ENCODE data around the gene ZBTB7C. TPM values are rescaled to one million over a fixed set of nuclear protein-coding genes. Genes with fewer than 3 reads are reported as not detected.

The ZBTB7C gene
- total and polyA plus RNA-seq, 2 of the 4 experiments (the other 2 are of a cell fraction): not detected

GRCh38 chr18:48060970-48061369, 348.2 kb downstream of the ZBTB7C start:
- Histone ChIP-seq H2AFZ (replicated peaks; ENCODE audit: low read length, poor library complexity) (no peak overlapping the region), H3K9me1 (ENCODE audit: insufficient read depth, low read length) (no peaks in the 10 kb centered on the region), H3K9me3 (ENCODE audit: control insufficient read depth, insufficient read depth, low read length) (no peaks in the 10 kb centered on the region), H4K20me1 (ENCODE audit: insufficient read depth, low read length) (no peaks in the 10 kb centered on the region), H2AK9ac (replicated peaks; ENCODE audit: low read depth, low read length, poor library complexity) (no peak overlapping the region), H4K8ac (ENCODE audit: low read depth in 2 of 2, low read length in 2 of 2) (no peak overlapping the region), H3K9ac (ENCODE audit: low read depth, low read length) (no peak overlapping the region), H3K36me3 (ENCODE audit: control insufficient read depth, insufficient read depth, low read length) (no peaks in the 10 kb centered on the region), H3K4me1 (ENCODE audit: control insufficient read depth, insufficient read depth, low read length) (no peaks in the 10 kb centered on the region), H3K23ac (ENCODE audit: low read depth, low read length) (no peak overlapping the region), H3K18ac (ENCODE audit: low read depth, low read length) (no peak overlapping the region), H3K14ac (replicated peaks; ENCODE audit: low read depth, low read length) (no peak overlapping the region), H3K4ac (ENCODE audit: low read depth, low read length) (no peak overlapping the region), H3K79me1 (ENCODE audit: low read depth in 1 of 2, low read length in 2 of 2) (no peaks in the 10 kb centered on the region), H2BK5ac (ENCODE audit: low read depth, low read length, poor library complexity, severe bottlenecking) (no peak overlapping the region), H2BK20ac (ENCODE audit: low read depth, low read length) (no peak overlapping the region), H2BK15ac (ENCODE audit: low read depth, low read length) (no peak overlapping the region), H3K27ac (ENCODE audit: insufficient read depth, low read length) (no peak overlapping the region), H3K4me2 (ENCODE audit: low read depth, low read length) (no peak overlapping the region), H3K56ac (ENCODE audit: extremely low read depth, insufficient read depth, low read length) (no peak overlapping the region), H2BK120ac (ENCODE audit: low read depth, low read length) (no peak overlapping the region), H3K4me3 (ENCODE audit: insufficient read depth, low read depth, low read length) (no peak overlapping the region), H4K5ac (ENCODE audit: low read depth, low read length) (no peak overlapping the region), H3K27me3 (ENCODE audit: control insufficient read depth, insufficient read depth, low read length) (no peaks in the 10 kb centered on the region), H4K91ac (ENCODE audit: insufficient read depth, low read depth, low read length) (no peak overlapping the region), H2AK5ac (ENCODE audit: low read depth, low read length) (no peak overlapping the region)
- POLR2A ChIA-PET (ENCODE audit: unreplicated experiment): no interaction called here
- 86% methylated on average over 1 of the region's 3 CpGs; no CpG with 5 or more reads in 1 of the 2 experiments for WGBS, 2 experiments (ENCODE audit: extremely low coverage in 2 of 2, insufficient read length in 1 of 2)
- in situ Hi-C loops (cut with MboI; ENCODE audit: low sequenced_read_pairs) (no loop called here), dilution Hi-C loops (cut with HindIII; ENCODE audit: low sequenced_read_pairs, unreplicated experiment) (no loop called here), intact Hi-C loops (cut with micrococcal nuclease) (no loop called here)
- ATAC-seq (ENCODE audit: low read depth) (no peak), DNase-seq (no peak)
- no peak for TF ChIP-seq CHD1 (IDR thresholded peaks at IDR 0.05; ENCODE audit: low read depth, low read length)
- no TSS peak for BruUV-seq (replicated peaks)
- CTCF ChIA-PET: no interaction called here
